Tibial artery (tissue), 4 donors: Measurements from ENCODE around the gene OR6C65.
"Not testable (repeated sequence)": the region's sequence is repeated elsewhere in the genome, so short reads cannot be mapped to it uniquely, and the experiment has no call there.

ENCODE experiments used
- DNase-seq, 2 donors: peaks; one replicate each; pipeline ENCODE4 v3.0.0-alpha.2; 2019
- H3K27ac ChIP-seq, 2 donors: fragments of 200-600 bp; sonication (generic) in 1 of 2; 1 replicate in 1 of 2; 2 replicates in 1 of 2; pipeline ENCODE4 v1.5.1; 2018 to 2019; ENCODE audit warnings: mild to moderate bottlenecking in 1 of 2
- H3K27me3 ChIP-seq, 2 donors: fragments of 200-600 bp; sonication (generic) in 1 of 2; one replicate each; pipeline versions ENCODE4 v1.5.1 to v1.6.0; 2016 to 2019
- H3K36me3 ChIP-seq, 3 donors: fragments of 200-600 bp; sonication (generic) in 2 of 3; one replicate each; pipeline ENCODE4 v1.5.1; 2016 to 2019; ENCODE audit warnings: mild to moderate bottlenecking in 2 of 3
- H3K4me1 ChIP-seq, 4 donors: fragments of 200-600 bp; sonication (generic) in 2 of 4; 1 replicate in 3 of 4; 2 replicates in 1 of 4; pipeline ENCODE4 v1.5.1; 2016 to 2019
- H3K4me3 ChIP-seq, 2 donors: fragments of 200-600 bp; sonication (generic) in 1 of 2; 1 replicate in 1 of 2; 2 replicates in 1 of 2; pipeline ENCODE4 v1.5.1; 2018 to 2019; ENCODE audit warnings: mild to moderate bottlenecking in 2 of 2
- H3K9me3 ChIP-seq, 3 donors: fragments of 200-600 bp; sonication (generic) in 1 of 3; one replicate each; pipeline ENCODE4 v1.5.1; 2016 to 2019
- intact Hi-C: fragments of 100-400 bp; cut with DNase I; formaldehyde crosslinking; loops from one replicate; pipeline ENCODE4 v1.15.0; 2023; ENCODE audit warnings: low total_unique reads
- TF ChIP-seq, protein P1 (sequence below), 2 experiments: fragments of 200-600 bp in 1 of 2; fragments of 450-650 bp in 1 of 2; IDR thresholded peaks; one replicate each; pipeline ENCODE4 v1.5.1; 2017 to 2019; ENCODE audit warnings: antibody characterized with exemption in 2 of 2, mild to moderate bottlenecking in 1 of 2, moderate library complexity in 1 of 2

Gene OR6C65

DNA sequence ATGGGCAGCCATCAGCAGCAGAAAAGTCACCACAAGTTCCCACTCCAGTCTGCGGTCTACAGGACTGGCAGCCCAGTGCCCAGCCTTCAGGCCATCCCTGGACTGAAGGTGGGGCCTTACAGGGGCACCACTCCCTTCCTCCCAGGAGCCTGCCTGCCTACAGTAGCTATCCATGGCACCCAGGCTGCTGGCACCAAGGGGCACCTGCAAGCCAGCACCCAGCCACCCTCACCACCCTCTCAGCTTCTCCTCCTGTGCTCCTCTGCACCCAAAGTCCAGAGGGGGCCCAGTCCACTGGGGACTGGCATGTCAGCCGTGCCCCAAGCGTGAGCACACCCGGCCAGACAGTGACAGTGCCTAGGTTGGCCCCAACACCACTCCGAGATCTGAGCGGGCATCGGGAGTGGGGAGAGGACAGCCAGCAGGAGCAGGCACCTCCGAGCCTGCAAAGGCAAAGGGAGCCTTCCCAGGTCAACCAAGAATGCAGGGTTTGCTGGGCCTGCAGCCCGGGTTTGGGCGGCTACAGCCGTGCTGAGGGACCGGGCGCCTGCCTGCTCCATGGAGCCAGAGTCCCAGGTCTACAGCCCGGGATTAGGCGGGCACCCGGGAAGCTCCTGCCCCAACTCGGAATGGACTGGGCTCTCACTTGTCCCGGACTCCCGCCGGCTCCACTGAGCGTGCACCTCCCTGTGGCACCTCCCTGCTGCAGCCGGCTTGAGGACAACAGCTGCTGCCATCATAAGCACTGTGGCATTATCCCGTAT, 8.1 kb upstream of the OR6C65 start:
- DNase-seq = no peak
- TF ChIP-seq, protein P1, sequence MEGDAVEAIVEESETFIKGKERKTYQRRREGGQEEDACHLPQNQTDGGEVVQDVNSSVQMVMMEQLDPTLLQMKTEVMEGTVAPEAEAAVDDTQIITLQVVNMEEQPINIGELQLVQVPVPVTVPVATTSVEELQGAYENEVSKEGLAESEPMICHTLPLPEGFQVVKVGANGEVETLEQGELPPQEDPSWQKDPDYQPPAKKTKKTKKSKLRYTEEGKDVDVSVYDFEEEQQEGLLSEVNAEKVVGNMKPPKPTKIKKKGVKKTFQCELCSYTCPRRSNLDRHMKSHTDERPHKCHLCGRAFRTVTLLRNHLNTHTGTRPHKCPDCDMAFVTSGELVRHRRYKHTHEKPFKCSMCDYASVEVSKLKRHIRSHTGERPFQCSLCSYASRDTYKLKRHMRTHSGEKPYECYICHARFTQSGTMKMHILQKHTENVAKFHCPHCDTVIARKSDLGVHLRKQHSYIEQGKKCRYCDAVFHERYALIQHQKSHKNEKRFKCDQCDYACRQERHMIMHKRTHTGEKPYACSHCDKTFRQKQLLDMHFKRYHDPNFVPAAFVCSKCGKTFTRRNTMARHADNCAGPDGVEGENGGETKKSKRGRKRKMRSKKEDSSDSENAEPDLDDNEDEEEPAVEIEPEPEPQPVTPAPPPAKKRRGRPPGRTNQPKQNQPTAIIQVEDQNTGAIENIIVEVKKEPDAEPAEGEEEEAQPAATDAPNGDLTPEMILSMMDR (IDR thresholded peaks at IDR 0.05) = no peak
- Histone ChIP-seq H3K36me3 (no peaks in the 10 kb centered on the region), H3K27me3 (no peaks in the 10 kb centered on the region), H3K4me1 (no peaks in the 10 kb centered on the region), H3K4me3 (no peak overlapping the region), H3K9me3 (no peaks in the 10 kb centered on the region), H3K27ac (no peak overlapping the region)
- intact Hi-C loops = no loop called here

DNA sequence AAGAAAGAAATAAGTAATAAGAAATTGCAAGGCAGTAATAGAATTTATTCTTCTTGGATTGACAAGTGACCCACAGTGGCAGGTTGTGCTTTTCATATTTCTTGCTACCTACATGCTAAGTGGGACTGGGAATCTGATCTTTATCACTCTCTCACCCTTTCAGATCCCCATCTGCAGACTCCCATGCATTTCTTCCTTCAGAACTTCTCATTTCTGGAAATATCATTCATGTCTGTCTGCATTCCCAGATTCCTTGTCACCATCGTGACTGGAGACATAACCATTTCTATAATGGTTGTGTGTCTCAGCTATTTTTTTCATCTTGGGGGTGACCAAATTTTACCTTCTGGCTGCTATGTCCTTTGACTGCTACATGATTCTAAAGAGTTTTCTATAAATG, 4.0 kb upstream of the OR6C65 start:
- intact Hi-C loops = no loop called here
- H3K9me3 ChIP-seq = no peaks in the 10 kb centered on the region
- H3K4me3 ChIP-seq = no peak overlapping the region
- no peak overlapping the region for H3K27ac ChIP-seq
- no peak for DNase-seq
- TF ChIP-seq, protein P1 (IDR thresholded peaks at IDR 0.05) = no peak
- no peaks in the 10 kb centered on the region for H3K27me3 ChIP-seq
- H3K36me3 ChIP-seq = no peaks in the 10 kb centered on the region
- H3K4me1 ChIP-seq = no peaks in the 10 kb centered on the region

DNA sequence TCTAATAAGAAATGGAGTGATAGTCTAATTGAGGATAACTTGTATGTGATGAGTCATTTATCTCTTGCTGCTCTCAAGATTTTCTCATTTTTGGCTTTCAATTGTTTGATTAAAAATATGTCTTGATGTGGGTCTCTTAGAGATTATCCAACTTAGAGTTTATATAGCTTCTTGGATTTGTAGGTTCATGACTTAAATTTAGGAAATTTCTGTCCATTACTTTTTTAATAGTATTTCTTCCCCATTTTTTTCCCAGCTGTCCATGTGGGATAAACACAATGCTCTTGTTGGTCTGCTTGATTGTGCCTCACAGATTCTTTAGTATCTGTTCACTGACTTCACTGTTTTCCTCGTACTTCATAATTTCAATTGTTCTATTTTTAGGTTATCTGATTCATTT, 7.5 kb downstream of the OR6C65 start:
- H3K4me3 ChIP-seq = no peak overlapping the region
- intact Hi-C loops = no loop called here

DNA sequence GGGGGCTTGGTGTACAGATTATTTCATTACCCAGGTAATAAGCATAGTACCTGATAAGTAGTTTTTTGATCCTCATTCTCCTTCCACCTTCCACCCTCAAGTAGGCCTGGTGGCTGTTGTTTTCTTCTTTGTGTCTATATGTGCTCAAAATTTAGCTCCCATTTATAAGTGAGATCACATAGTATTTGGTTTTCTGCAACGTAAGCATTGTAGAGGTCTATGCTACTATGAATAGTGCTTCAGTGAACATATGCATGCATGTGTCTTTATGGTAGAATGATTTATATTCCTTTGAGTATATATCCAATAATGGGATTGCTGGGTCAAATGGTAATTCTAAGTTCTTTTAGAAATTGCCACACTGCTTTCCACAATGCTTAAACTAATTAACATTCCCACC, 8.8 kb downstream of the OR6C65 start:
- H3K27ac ChIP-seq, H3K36me3 ChIP-seq, H3K9me3 ChIP-seq, intact Hi-C loops, H3K4me1 ChIP-seq, DNase-seq, H3K27me3 ChIP-seq, H3K4me3 ChIP-seq: not testable (repeated sequence)

More for the DNA sequence above, 7.5 kb downstream of the OR6C65 start:
- Histone ChIP-seq H3K9me3 (no peaks in the 10 kb centered on the region), H3K27ac (no peak overlapping the region), H3K27me3 (no peaks in the 10 kb centered on the region), H3K36me3 (no peaks in the 10 kb centered on the region), H3K4me1 (no peaks in the 10 kb centered on the region)
- no peak for DNase-seq
- TF ChIP-seq, protein P1 (IDR thresholded peaks at IDR 0.05) = no peak

DNA sequence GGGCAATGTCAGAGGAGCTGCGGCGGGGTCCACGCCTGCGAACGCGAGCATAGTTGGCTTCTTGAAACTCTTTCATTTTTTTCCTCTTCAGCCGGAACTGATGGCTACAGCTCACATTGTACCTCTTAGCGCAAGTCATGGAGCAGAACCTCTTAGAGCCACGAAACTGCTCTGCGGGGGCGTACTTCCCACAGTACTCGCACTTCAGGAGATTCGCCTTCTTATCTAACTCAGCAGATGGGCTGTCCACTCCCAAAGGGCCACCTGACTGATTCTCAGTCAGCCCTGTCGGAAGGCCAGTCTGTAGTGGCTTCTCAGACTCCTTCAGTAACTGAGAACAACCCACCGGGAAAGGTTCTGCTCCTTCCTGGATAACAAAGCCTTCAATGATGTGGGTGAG, 11.8 kb downstream of the OR6C65 start:
- H3K27me3 ChIP-seq, DNase-seq, H3K36me3 ChIP-seq, intact Hi-C loops, H3K9me3 ChIP-seq, H3K27ac ChIP-seq, H3K4me3 ChIP-seq, H3K4me1 ChIP-seq: not testable (repeated sequence)

DNA sequence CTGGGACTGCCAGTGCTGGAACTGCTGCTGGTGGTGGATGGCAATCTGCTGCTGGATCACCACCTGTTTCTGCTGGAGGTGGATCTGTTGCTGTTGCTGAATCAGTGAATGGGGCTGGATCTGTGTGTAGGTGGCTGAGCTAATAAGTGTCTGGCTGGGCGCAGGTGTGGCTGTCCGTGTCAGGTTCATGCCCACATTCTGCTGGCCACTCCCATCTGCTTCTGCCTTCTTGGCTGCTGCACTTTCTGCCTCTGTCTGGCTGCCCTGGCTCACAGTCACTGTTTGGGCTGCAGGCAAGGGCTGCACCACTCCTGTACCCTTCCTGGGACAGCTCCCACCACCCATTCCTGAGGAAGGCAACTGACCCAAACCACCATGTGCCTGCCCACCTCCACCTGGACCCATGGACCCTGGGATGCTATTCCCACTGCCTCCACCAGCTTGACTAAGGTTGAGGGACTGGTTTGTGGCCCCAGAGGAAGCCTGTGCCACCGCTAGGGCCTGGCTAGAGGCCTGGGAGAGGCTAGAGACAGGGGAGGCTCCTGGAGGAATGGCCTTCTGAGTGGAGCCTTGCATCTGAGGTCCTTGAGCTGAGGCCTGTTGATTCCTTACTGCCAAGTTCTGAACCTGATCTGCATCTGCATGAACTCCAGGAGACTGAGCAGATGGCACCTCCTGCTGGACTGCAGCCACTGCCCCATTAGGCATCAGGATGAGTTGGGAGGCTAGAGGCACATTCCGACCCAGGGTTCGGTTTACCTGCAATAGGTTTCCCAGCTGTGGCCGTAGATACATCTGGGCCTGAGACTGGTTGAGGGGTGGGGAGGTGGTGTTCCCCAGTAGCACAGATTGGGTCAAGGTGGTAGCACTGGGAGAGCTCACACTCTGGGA, 13.4 kb downstream of the OR6C65 start:
- H3K36me3 ChIP-seq, intact Hi-C loops, H3K27ac ChIP-seq, H3K27me3 ChIP-seq, H3K4me1 ChIP-seq, DNase-seq, H3K4me3 ChIP-seq, H3K9me3 ChIP-seq: not testable (repeated sequence)

DNA sequence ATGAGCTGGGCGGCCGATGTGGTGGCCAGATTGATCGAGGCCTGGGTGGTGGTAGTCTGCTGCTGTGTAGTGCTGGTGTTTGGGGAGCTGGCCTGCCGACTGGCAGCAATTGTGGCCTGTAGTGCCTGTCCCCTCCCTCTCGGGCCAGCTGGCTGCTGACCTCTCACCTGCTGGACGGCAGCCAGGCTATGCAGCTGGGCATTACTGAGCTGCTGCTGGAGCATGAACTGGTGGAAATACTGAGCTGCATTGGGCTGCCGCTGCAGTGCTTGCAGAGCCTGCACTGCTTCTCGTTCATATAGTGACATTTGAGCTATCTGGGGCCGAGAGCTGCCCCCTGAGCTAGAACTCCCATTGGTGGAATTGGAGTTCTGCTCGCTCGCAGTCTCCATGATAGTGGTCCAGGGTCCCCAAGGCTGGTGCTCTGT, 14.1 kb downstream of the OR6C65 start:
- H3K4me1 ChIP-seq, intact Hi-C loops, H3K27ac ChIP-seq, H3K4me3 ChIP-seq, H3K36me3 ChIP-seq, H3K9me3 ChIP-seq, H3K27me3 ChIP-seq, DNase-seq: not testable (repeated sequence)

DNA sequence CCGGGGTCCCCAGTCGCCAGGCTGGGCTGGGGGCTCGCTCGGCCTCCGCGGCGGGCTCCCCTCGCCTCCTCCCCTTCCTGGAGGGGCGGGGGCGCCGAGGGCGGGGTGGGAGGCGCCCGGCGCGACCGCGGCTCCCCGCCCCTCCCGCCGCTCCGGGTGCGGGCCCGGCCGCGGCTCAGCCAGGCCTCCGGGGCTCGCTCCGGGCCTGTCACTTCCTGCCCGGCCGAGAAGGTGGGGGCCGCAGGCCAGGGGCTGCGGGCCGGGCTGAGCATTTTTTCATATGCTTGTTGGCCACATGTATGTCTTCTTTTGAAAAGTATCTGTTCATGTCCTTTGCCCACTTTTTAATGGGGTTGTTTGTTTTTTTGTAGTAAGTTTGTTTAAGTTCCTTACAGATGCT, 14.6 kb downstream of the OR6C65 start:
- H3K4me1 ChIP-seq, DNase-seq, H3K4me3 ChIP-seq, H3K36me3 ChIP-seq, H3K27ac ChIP-seq, H3K27me3 ChIP-seq, intact Hi-C loops, H3K9me3 ChIP-seq: not testable (repeated sequence)
